NCI-H2081 treated with DMSO at 0.1 percent for 48 hours (cell line): ENCODE results near the gene MPEG1.

ENCODE experiments used
- DNase-seq: peaks from one replicate; lab custom pipeline; 2025; lab: John Stamatoyannopoulos, UW

Gene MPEG1

GRCh38 chr11:59218893-59219292 is 6.2 kb upstream of the MPEG1 start:
- DNase-seq: no peak

DNA sequence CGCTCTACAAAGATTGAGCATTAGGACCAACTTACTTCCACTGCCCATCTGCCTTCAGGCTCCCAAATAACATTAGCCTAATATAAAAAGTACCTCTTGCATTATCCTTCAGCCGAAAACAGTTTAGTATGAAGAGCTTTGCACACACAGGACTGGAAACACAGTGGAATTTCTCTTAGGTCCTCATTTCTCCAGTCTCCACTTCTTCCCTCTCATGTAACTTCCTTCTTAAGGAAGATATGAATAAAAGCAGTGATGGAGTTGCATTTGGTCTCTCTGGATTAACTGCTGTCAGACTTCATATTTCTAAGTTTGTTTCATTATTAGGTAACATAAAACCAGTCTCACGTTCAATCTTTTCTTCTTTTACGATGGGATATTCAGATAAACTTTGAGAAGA is 5.6 kb upstream of the MPEG1 start:
- no peak for DNase-seq

GRCh38 chr11:59216641-59217564 is 4.2 kb upstream of the MPEG1 start:
- DNase-seq: no peak

DNA sequence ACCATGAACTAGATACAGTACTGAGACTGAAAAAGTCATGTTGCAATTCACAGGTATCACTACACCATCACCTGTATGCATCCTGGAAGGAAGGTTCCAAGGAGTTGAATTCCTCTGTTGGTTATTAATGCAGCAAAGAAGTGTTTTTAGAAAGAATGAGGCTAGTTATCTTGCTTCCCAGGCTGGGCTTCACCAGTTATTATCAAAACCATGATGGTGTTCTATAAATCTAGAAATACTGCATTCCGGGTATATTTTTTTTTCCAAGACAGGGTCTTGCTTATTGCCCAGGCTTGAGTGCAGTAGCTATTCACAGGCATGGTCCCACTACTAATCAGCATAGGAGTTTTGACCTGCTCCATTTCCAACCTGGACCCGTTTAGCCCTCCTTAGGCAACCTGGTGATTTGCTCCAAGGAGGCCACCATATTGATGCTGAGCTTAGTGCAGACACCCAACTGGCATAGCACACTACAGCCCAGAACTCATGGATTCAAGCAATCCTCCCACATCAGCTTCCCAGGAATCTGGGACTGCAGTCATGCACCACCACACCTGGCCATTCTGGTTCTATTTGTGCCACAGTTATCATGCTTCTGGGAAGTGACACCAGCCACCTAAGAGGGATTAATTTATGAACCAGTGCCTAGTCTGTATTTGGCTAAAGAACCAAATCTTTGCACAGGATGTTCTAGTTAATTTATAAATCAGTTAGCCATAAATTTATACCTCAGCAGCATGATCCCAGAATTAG is 1.6 kb upstream of the MPEG1 start:
- DNase-seq: no peak

DNA sequence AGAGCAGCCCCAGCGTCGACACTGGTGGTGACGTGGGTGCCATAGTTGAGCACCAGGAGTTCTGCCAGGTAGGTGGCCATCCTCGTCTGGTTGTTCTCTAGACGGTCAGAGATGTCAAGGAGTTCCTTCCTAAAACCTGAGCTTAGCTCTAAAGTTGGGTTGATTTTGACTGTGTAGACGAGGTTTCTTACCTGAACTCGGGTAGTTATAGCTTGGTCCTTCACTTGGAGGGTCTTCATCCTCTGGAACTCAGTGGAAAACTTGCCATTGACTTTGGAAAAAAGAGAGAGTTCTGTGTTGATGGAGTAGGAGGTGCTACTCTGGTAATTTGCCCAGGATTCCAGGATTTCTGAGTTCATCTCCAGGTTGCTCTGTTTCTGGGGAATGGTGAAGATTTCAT is 505 bp downstream of the MPEG1 start:
- DNase-seq: no peak

GRCh38 chr11:59208956-59209355 is 3.8 kb downstream of the MPEG1 start:
- no peak for DNase-seq

DNA sequence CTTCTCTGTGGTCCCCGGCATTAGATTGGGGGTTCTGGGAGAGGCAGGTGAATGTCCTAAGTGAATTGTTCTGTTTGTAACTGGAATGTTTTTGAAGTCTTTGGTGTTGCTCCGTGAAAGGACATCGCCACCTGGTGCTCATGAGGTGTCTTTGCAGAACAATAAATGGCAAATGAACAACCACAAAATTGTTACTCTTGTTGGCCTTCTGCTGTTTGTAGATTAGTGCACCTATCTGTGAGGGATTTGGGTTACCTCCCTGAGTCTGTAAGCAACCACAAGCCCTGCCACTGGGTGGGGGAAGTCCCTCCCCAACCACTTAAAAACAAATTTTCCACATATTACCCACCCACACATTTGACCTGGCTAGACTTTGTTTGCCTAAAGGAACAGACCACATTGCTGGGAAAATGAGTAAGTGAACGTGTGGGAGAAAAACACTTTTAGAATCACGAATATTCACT is 4.7 kb downstream of the MPEG1 start:
- DNase-seq: no peak

DNA sequence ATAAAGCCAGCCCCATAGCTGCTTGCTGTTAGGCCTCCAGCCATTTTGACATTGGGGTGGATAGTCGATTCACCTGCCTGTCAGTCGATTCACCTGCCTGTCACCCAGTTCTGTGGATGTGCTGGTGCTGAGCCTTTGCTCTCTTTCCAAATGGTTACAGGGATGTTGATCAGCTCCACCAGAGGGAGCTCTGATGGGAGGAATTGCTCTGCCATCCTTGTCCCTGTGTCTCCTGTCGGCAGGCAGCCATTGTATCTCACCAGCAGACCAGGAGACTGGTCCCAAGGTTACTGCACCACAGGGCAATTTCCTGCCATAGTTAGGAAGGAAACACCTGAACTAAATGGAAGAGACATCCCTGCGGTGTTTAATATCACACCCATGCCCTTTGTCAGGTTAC is 6.1 kb downstream of the MPEG1 start:
- DNase-seq: no peak

DNA sequence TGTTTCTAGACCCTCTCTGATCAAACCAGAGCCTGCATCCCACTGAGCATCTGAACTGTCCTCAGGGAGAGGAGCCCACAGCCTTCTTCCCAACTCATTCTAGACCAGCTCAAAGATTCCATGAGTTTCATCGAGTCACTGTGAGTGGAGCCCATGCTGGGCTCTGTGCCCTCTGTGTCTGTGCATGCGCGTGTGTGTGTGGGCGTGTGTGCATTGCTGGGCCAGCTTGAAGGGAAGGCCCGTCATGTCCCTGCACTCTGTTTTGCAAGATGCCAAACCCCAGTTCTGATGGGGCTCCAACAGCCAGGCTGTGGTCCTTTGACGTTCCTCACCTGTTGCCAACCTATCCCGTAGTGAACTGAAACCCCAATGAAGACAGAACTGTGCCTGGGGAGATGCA is 7.1 kb downstream of the MPEG1 start:
- DNase-seq: no peak

- DNase-seq: no peak
These were observed 8.0 kb downstream of the MPEG1 start for GRCh38 chr11:59204746-59205145.

DNA sequence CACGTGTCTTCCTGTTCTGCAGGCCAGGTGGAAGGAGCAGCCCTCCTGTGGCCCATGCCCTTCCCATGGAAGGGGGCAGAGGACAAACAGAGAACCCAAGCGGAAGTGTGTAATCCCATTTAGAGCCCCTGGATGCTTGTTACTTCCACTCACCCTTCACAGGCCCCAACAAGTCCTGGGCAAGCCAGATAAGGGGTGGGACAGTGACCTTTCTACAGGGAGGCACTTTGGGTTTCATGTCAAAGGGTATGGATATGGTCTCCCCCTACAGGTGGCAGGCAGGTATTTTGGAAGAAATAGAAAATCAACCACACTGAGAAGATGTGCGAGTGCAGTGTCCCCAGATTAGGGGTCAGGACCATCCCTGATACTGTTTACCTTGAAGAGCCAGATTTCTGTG is 11.4 kb downstream of the MPEG1 start:
- no peak for DNase-seq

GRCh38 chr11:59200423-59200746 is 12.3 kb downstream of the MPEG1 start:
- no peak for DNase-seq

GRCh38 chr11:59199546-59200422 is 12.9 kb downstream of the MPEG1 start:
- no peak for DNase-seq

GRCh38 chr11:59198726-59199125 is 14.0 kb downstream of the MPEG1 start:
- DNase-seq: no peak

GRCh38 chr11:59197991-59198390 is 14.7 kb downstream of the MPEG1 start:
- no peak for DNase-seq

GRCh38 chr11:59196777-59197176 is 15.9 kb downstream of the MPEG1 start:
- no peak for DNase-seq

DNA sequence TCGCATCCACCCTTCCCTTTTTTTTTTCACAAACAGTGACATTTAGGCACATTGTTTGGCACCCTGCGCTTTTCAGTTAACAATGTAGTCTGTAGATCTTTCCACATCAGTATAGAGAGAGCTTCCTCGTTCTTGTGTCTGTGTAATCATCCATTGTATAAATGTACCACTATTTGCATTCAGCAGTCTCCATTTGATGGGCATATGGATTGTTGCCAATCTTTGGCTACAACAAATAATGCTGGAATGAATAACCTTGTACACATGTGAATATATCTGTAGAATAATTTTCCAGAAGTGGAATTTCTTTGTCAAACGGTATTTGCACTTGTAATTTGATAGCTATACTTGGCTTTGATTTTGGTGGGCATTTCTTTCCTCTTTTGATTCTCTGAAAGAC is 17.1 kb downstream of the MPEG1 start:
- DNase-seq: no peak

DNA sequence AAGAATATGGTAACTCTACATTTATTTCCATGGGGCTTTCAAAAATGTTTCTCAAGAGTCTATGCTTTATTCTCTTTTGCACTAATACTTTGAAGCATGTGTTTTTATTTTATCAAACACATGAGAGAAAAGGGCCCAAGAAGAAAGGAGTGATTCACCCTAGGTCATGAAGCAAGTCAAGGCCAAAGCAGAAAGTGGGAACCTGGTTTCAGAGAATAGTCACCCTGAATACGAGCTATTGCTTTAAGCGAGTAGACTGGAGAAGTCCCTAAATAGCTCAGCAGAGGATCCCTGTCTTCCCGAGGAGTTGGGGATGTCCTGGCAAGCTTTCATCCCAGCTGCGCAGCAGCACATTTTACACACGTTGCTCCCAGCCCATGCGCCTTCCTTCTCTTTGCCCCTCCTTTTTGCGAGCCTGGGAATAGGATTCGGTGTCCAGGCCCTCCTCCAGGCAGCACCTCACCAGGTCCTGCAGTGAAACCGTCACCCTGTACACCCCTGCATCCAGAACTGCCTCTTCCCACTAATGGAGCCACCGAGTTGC is 19.1 kb downstream of the MPEG1 start:
- DNase-seq: no peak

- DNase-seq: no peak
These were observed 20.2 kb downstream of the MPEG1 start for GRCh38 chr11:59192446-59193020.

GRCh38 chr11:59191890-59192289 is 20.8 kb downstream of the MPEG1 start:
- DNase-seq: no peak

GRCh38 chr11:59191095-59191494 is 21.6 kb downstream of the MPEG1 start:
- DNase-seq: no peak

- no peak for DNase-seq
These were observed 22.7 kb downstream of the MPEG1 start for GRCh38 chr11:59189986-59190385.
